SJSA1 (cell line): ENCODE data around the gene MAGI1. TPM values are rescaled to one million over a fixed set of nuclear protein-coding genes. Genes with fewer than 3 reads are reported as not detected.

Experiments
- DNase-seq, 2 experiments: peaks; one replicate each; pipeline ENCODE4 v3.0.0-alpha.2; 2015 to 2020; ENCODE audit warnings: low spot score in 2 of 2, low read depth in 1 of 2
- H3K27ac ChIP-seq: fragments of 250-450 bp; sonication (Bioruptor Pico); 2 replicates; pipeline ENCODE4 v1.5.1; 2020; ENCODE audit warnings: mild to moderate bottlenecking, moderate library complexity
- H3K27me3 ChIP-seq: fragments of 250-450 bp; sonication (Bioruptor Pico); replicated peaks from 2 replicates; pipeline ENCODE4 v1.5.1; 2020; ENCODE audit warnings: mild to moderate bottlenecking, moderate library complexity
- H3K36me3 ChIP-seq: fragments of 250-450 bp; sonication (Bioruptor Pico); 2 replicates; pipeline ENCODE4 v1.5.1; 2020; ENCODE audit warnings: mild to moderate bottlenecking
- H3K4me1 ChIP-seq: fragments of 250-450 bp; sonication (Bioruptor Pico); replicated peaks from 2 replicates; pipeline ENCODE4 v1.6.1; 2021; ENCODE audit warnings: mild to moderate bottlenecking
- H3K4me3 ChIP-seq: fragments of 250-450 bp; sonication (Bioruptor Pico); 2 replicates; pipeline ENCODE4 v1.5.1; 2020; ENCODE audit warnings: mild to moderate bottlenecking
- H3K9me3 ChIP-seq: fragments of 250-450 bp; sonication (Bioruptor Pico); replicated peaks from 2 replicates; pipeline ENCODE4 v1.5.1; 2020; ENCODE audit warnings: mild to moderate bottlenecking
- total RNA-seq: library from RNA; depleted of rRNA; stranded (reverse); fragments of >200 nt; shearing (Covaris generic); gene quantifications from 2 replicates; pipeline ENCODE4 v1.2.3, GENCODE V29; 2014

MAGI1 gene
- total RNA-seq, 1 experiment from 2014 or later: 4.6 TPM

GRCh38 chr3:65671004-65671403, 367.7 kb downstream of the MAGI1 start:
- Histone ChIP-seq H3K27ac (no peak overlapping the region), H3K9me3 (no peaks in the 10 kb centered on the region), H3K4me1 (no peaks in the 10 kb centered on the region), H3K4me3 (no peak overlapping the region), H3K27me3 (no peaks in the 10 kb centered on the region), H3K36me3 (no peaks in the 10 kb centered on the region)
- no peak for DNase-seq

GRCh38 chr3:65669163-65669875, 369.4 kb downstream of the MAGI1 start:
- H3K27me3 ChIP-seq: no peaks in the 10 kb centered on the region
- H3K36me3 ChIP-seq: no peaks in the 10 kb centered on the region
- DNase-seq: no peak
- H3K27ac ChIP-seq: no peak overlapping the region
- H3K4me1 ChIP-seq: no peaks in the 10 kb centered on the region
- H3K9me3 ChIP-seq: no peaks in the 10 kb centered on the region
- no peak overlapping the region for H3K4me3 ChIP-seq

- DNase-seq: no peak
- H3K36me3 ChIP-seq: no peaks in the 10 kb centered on the region
- no peaks in the 10 kb centered on the region for H3K27me3 ChIP-seq
- H3K9me3 ChIP-seq: no peaks in the 10 kb centered on the region
- H3K4me1 ChIP-seq: no peaks in the 10 kb centered on the region
- H3K27ac ChIP-seq: no peak overlapping the region
- no peak overlapping the region for H3K4me3 ChIP-seq
Measured at GRCh38 chr3:65667963-65668362, 370.8 kb downstream of the MAGI1 start.

- Histone ChIP-seq H3K4me3 (no peak overlapping the region), H3K27ac (no peak overlapping the region), H3K9me3 (no peaks in the 10 kb centered on the region), H3K4me1 (no peaks in the 10 kb centered on the region), H3K27me3 (no peaks in the 10 kb centered on the region), H3K36me3 (no peaks in the 10 kb centered on the region)
- DNase-seq: no peak
Measured at GRCh38 chr3:65666448-65667091, 372.1 kb downstream of the MAGI1 start.

- Histone ChIP-seq H3K36me3 (no peaks in the 10 kb centered on the region), H3K4me1 (no peaks in the 10 kb centered on the region), H3K27ac (no peak overlapping the region), H3K27me3 (no peaks in the 10 kb centered on the region), H3K9me3 (no peaks in the 10 kb centered on the region), H3K4me3 (no peak overlapping the region)
- DNase-seq: no peak
Measured at GRCh38 chr3:65665915-65666314, 372.8 kb downstream of the MAGI1 start.

GRCh38 chr3:65664931-65665330, 373.8 kb downstream of the MAGI1 start:
- no peaks in the 10 kb centered on the region for H3K4me1 ChIP-seq
- H3K36me3 ChIP-seq: no peaks in the 10 kb centered on the region
- H3K27me3 ChIP-seq: no peaks in the 10 kb centered on the region
- no peaks in the 10 kb centered on the region for H3K9me3 ChIP-seq
- H3K27ac ChIP-seq: no peak overlapping the region
- DNase-seq: no peak
- no peak overlapping the region for H3K4me3 ChIP-seq

- no peak overlapping the region for H3K27ac ChIP-seq
- DNase-seq: no peak
- no peak overlapping the region for H3K4me3 ChIP-seq
- no peaks in the 10 kb centered on the region for H3K4me1 ChIP-seq
- H3K27me3 ChIP-seq: no peaks in the 10 kb centered on the region
- H3K36me3 ChIP-seq: no peaks in the 10 kb centered on the region
- H3K9me3 ChIP-seq: no peaks in the 10 kb centered on the region
Measured at GRCh38 chr3:65664446-65664845, 374.3 kb downstream of the MAGI1 start.

- no peaks in the 10 kb centered on the region for H3K4me1 ChIP-seq
- no peak for DNase-seq
- H3K4me3 ChIP-seq: no peak overlapping the region
- no peaks in the 10 kb centered on the region for H3K36me3 ChIP-seq
- no peaks in the 10 kb centered on the region for H3K9me3 ChIP-seq
- H3K27me3 ChIP-seq: no peaks in the 10 kb centered on the region
- H3K27ac ChIP-seq: no peak overlapping the region
Measured at GRCh38 chr3:65662095-65662494, 376.6 kb downstream of the MAGI1 start.

- no peak overlapping the region for H3K4me3 ChIP-seq
- H3K9me3 ChIP-seq: no peaks in the 10 kb centered on the region
- no peak overlapping the region for H3K27ac ChIP-seq
- H3K36me3 ChIP-seq: no peaks in the 10 kb centered on the region
- no peak for DNase-seq
- no peaks in the 10 kb centered on the region for H3K4me1 ChIP-seq
- H3K27me3 ChIP-seq: no peaks in the 10 kb centered on the region
Measured at GRCh38 chr3:65660000-65660598, 378.6 kb downstream of the MAGI1 start.

- Histone ChIP-seq H3K36me3 (no peaks in the 10 kb centered on the region), H3K4me1 (no peaks in the 10 kb centered on the region), H3K27me3 (no peaks in the 10 kb centered on the region), H3K27ac (no peak overlapping the region), H3K4me3 (no peak overlapping the region), H3K9me3 (no peaks in the 10 kb centered on the region)
- no peak for DNase-seq
Measured at GRCh38 chr3:65659396-65659795, 379.3 kb downstream of the MAGI1 start.

- DNase-seq: no peak
- H3K4me3 ChIP-seq: no peak overlapping the region
- no peak overlapping the region for H3K27ac ChIP-seq
- H3K9me3 ChIP-seq: no peaks in the 10 kb centered on the region
- H3K36me3 ChIP-seq: no peaks in the 10 kb centered on the region
- no peaks in the 10 kb centered on the region for H3K4me1 ChIP-seq
- no peaks in the 10 kb centered on the region for H3K27me3 ChIP-seq
Measured at GRCh38 chr3:65658401-65658800, 380.3 kb downstream of the MAGI1 start.

GRCh38 chr3:65655061-65655460, 383.7 kb downstream of the MAGI1 start:
- H3K36me3 ChIP-seq: no peaks in the 10 kb centered on the region
- no peak for DNase-seq
- no peaks in the 10 kb centered on the region for H3K9me3 ChIP-seq
- no peaks in the 10 kb centered on the region for H3K4me1 ChIP-seq
- H3K4me3 ChIP-seq: no peak overlapping the region
- H3K27me3 ChIP-seq: no peaks in the 10 kb centered on the region
- H3K27ac ChIP-seq: no peak overlapping the region

GRCh38 chr3:65653731-65654130, 385.0 kb downstream of the MAGI1 start:
- no peaks in the 10 kb centered on the region for H3K9me3 ChIP-seq
- DNase-seq: no peak
- no peak overlapping the region for H3K27ac ChIP-seq
- no peaks in the 10 kb centered on the region for H3K36me3 ChIP-seq
- no peaks in the 10 kb centered on the region for H3K4me1 ChIP-seq
- no peaks in the 10 kb centered on the region for H3K27me3 ChIP-seq
- H3K4me3 ChIP-seq: no peak overlapping the region

GRCh38 chr3:65650247-65650646, 388.5 kb downstream of the MAGI1 start:
- no peak overlapping the region for H3K27ac ChIP-seq
- DNase-seq: no peak
- no peaks in the 10 kb centered on the region for H3K27me3 ChIP-seq
- no peak overlapping the region for H3K4me3 ChIP-seq
- H3K9me3 ChIP-seq: no peaks in the 10 kb centered on the region
- H3K4me1 ChIP-seq: no peaks in the 10 kb centered on the region
- no peaks in the 10 kb centered on the region for H3K36me3 ChIP-seq
